ENCODE measurements around the gene KRT27. TPM values are rescaled to one million over a fixed set of nuclear protein-coding genes. Genes with fewer than 3 reads are reported as not detected.

KRT27 gene
- total RNA-seq, 1 experiment from 2014 or later, result not detected

DNA sequence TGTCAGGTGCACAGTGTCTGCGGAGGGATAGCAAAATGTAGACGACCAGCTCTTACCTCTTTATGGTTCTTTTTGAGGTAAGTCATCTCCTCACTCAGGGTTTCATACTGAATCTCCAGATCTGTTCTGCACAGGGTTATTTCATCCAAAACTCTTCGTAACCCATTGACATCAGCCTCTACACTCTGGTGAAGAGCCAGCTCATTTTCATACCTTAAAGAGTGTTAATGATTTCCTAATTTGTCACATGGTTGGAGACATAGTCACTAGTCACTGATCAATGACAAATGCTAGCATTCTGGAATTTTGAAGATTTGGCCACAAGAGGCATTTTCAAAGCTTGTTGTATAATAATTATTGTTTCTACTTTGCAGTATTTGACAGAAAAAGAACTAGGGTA lies 28.5 kb downstream of the KRT27 start:
- intact Hi-C loops (cut with micrococcal nuclease), result no loop called here
- Histone ChIP-seq H3K27me3 (ENCODE audit: insufficient read depth, low read length) (no peaks in the 10 kb centered on the region), H2AFZ (ENCODE audit: low read depth, low read length, poor library complexity, severe bottlenecking) (no peak overlapping the region), H3K9me2 (ENCODE audit: insufficient read depth) (no peaks in the 10 kb centered on the region), H3K9ac (ENCODE audit: low read length) (no peak overlapping the region), H4K20me1 (ENCODE audit: insufficient read depth) (no peaks in the 10 kb centered on the region), H3K4me3 (replicated peaks in 1 of 2; ENCODE audit: low read depth in 1 of 2, low read length in 2 of 2) (no peak overlapping the region), H3K9me3 (ENCODE audit: control insufficient read depth in 1 of 2, insufficient read depth in 1 of 2, low read depth in 1 of 2, low read length in 2 of 2) (no peaks in the 10 kb centered on the region), H3K27ac (ENCODE audit: low read depth, low read length) (no peak overlapping the region), H3K4me2 (ENCODE audit: low read length) (no peak overlapping the region), H3K79me2 (ENCODE audit: insufficient read depth, low read length) (no peaks in the 10 kb centered on the region), H3K36me3 (ENCODE audit: control insufficient read depth in 1 of 2, insufficient read depth in 2 of 2, low read length in 2 of 2) (no peaks in the 10 kb centered on the region), H3K4me1 (ENCODE audit: control insufficient read depth in 1 of 2, insufficient read depth in 2 of 2, low read length in 2 of 2) (no peaks in the 10 kb centered on the region)
- BruUV-seq (replicated peaks), result no TSS peak
- ChIA-PET POLR2A (no interaction called here), RAD21 (ENCODE audit: low non-redundant PET in 1 of 2, low total read pairs in 2 of 2, uncharacterized antibody in 2 of 2, unreplicated experiment in 2 of 2) (no interaction called here), CTCF (no interaction called here)
- no peak for TF ChIP-seq ELF1 (IDR thresholded peaks at IDR 0.05; ENCODE audit: borderline replicate concordance, low read depth)
- TF ChIP-seq JUND (IDR thresholded peaks at IDR 0.05), result no peak
- TF ChIP-seq TCF7L2 (IDR thresholded peaks at IDR 0.05; ENCODE audit: borderline replicate concordance, extremely low read depth, insufficient read depth, insufficient read length), result no peak
- TF ChIP-seq, protein P1, sequence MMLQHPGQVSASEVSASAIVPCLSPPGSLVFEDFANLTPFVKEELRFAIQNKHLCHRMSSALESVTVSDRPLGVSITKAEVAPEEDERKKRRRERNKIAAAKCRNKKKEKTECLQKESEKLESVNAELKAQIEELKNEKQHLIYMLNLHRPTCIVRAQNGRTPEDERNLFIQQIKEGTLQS (IDR thresholded peaks at IDR 0.05), result no peak
- TF ChIP-seq, protein P2, sequence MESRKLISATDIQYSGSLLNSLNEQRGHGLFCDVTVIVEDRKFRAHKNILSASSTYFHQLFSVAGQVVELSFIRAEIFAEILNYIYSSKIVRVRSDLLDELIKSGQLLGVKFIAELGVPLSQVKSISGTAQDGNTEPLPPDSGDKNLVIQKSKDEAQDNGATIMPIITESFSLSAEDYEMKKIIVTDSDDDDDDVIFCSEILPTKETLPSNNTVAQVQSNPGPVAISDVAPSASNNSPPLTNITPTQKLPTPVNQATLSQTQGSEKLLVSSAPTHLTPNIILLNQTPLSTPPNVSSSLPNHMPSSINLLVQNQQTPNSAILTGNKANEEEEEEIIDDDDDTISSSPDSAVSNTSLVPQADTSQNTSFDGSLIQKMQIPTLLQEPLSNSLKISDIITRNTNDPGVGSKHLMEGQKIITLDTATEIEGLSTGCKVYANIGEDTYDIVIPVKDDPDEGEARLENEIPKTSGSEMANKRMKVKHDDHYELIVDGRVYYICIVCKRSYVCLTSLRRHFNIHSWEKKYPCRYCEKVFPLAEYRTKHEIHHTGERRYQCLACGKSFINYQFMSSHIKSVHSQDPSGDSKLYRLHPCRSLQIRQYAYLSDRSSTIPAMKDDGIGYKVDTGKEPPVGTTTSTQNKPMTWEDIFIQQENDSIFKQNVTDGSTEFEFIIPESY (IDR thresholded peaks at IDR 0.05; ENCODE audit: extremely low read depth, insufficient replicate concordance, low read length), result no peak
- TF ChIP-seq CEBPB (IDR thresholded peaks at IDR 0.05; ENCODE audit: low read depth), result no peak
- no peak for TF ChIP-seq SIN3A (IDR thresholded peaks at IDR 0.05; ENCODE audit: low read depth)
- no peak for TF ChIP-seq EGR1 (IDR thresholded peaks at IDR 0.05; ENCODE audit: low read depth)
- no peak for TF ChIP-seq YY1 (IDR thresholded peaks at IDR 0.05; ENCODE audit: extremely low read depth, insufficient replicate concordance, low read depth, low read length)
- TF ChIP-seq, protein P3, sequence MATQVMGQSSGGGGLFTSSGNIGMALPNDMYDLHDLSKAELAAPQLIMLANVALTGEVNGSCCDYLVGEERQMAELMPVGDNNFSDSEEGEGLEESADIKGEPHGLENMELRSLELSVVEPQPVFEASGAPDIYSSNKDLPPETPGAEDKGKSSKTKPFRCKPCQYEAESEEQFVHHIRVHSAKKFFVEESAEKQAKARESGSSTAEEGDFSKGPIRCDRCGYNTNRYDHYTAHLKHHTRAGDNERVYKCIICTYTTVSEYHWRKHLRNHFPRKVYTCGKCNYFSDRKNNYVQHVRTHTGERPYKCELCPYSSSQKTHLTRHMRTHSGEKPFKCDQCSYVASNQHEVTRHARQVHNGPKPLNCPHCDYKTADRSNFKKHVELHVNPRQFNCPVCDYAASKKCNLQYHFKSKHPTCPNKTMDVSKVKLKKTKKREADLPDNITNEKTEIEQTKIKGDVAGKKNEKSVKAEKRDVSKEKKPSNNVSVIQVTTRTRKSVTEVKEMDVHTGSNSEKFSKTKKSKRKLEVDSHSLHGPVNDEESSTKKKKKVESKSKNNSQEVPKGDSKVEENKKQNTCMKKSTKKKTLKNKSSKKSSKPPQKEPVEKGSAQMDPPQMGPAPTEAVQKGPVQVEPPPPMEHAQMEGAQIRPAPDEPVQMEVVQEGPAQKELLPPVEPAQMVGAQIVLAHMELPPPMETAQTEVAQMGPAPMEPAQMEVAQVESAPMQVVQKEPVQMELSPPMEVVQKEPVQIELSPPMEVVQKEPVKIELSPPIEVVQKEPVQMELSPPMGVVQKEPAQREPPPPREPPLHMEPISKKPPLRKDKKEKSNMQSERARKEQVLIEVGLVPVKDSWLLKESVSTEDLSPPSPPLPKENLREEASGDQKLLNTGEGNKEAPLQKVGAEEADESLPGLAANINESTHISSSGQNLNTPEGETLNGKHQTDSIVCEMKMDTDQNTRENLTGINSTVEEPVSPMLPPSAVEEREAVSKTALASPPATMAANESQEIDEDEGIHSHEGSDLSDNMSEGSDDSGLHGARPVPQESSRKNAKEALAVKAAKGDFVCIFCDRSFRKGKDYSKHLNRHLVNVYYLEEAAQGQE (IDR thresholded peaks at IDR 0.05; ENCODE audit: low read depth), result no peak
- TF ChIP-seq ZNF274 (IDR thresholded peaks at IDR 0.05; ENCODE audit: low read depth, low read length), result no peak
- DNase-seq (ENCODE audit: low read depth, low spot score) (no peak), ATAC-seq (no peak)

All from HCT116 (cell line).